Astrocyte of the cerebellum (primary cell): ENCODE measurements around the gene PTOV1.

Source experiments
- DNase-seq: peaks from one replicate; pipeline ENCODE4 v3.0.0-alpha.2; 2011; ENCODE audit warnings: low read depth
- H3K4me3 ChIP-seq: 2 replicates; pipeline ENCODE4 v1.5.1; 2011; ENCODE audit warnings: mild to moderate bottlenecking, low read depth, low read length, moderate library complexity
- CTCF ChIP-seq: IDR thresholded peaks from 2 replicates; pipeline ENCODE4 v1.5.1; 2012; ENCODE audit warnings: low read length, low read depth, moderate library complexity, mild to moderate bottlenecking; ENCODE audit errors: missing control alignments
- in situ Hi-C: cut with HindIII; loops from 2 replicates; pipeline ENCODE4 v1.10.0; 2017; ENCODE audit warnings: low sequenced_read_pairs

PTOV1 gene

GRCh38 chr19:49861541-49862378 is 10.8 kb downstream of the PTOV1 start:
- no peak overlapping the region for H3K4me3 ChIP-seq
- in situ Hi-C loops, result no loop called here
- no peak for DNase-seq
- no peak for TF ChIP-seq CTCF

- no peak overlapping the region for H3K4me3 ChIP-seq
- no peak for DNase-seq
- in situ Hi-C loops, result no loop called here
- TF ChIP-seq CTCF, result peak; percentile 34
Observed at GRCh38 chr19:49862391-49863253, 11.7 kb downstream of the PTOV1 start.

- H3K4me3 ChIP-seq, result no peak overlapping the region
- no peak for TF ChIP-seq CTCF
- in situ Hi-C loops, result no loop called here
- no peak for DNase-seq
Observed at GRCh38 chr19:49863254-49863934, 12.4 kb downstream of the PTOV1 start.

GRCh38 chr19:49863935-49864320 is 13.0 kb downstream of the PTOV1 start:
- DNase-seq, result no peak
- H3K4me3 ChIP-seq, result no peak overlapping the region
- no peak for TF ChIP-seq CTCF
- in situ Hi-C loops, result no loop called here

GRCh38 chr19:49864890-49865289 is 13.9 kb downstream of the PTOV1 start:
- no peak overlapping the region for H3K4me3 ChIP-seq
- no peak for TF ChIP-seq CTCF
- in situ Hi-C loops, result no loop called here
- DNase-seq, result no peak
